ENCODE results near the gene IL1RAP.

The IL1RAP gene

DNA sequence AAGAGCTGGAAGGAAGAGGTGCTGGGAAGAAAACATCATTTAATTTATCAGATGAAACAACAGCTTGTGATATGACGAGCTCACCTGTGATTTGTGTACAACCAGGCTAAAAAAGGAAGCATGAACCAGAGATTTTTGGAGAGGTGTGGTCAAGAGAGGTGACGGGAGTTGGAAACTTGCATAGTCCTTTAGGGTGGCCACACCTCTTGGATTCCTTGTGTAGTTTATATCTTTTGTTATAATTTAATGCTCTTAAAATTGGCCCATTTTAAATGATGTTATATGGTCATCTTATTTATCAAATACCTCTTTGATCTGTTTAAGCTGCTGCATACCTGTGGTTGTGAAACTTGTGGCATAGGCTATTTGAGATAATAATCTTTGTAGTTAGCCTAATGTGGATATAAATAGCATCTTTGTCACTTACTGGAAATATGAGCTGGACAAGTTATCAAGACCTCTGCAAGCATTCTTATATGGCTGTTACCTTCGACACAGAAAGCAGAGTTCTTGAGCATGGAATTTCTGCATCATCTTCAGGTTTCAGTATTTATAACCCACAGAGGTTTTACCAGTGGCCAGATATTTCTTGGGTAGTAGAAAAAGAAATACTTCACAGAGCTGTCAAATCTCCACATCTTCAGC is 49.1 kb downstream of the IL1RAP start:
- in situ Hi-C loops (cut with HindIII; ENCODE audit: low sequenced_read_pairs): no loop called here
- H3K4me3 ChIP-seq (ENCODE audit: low read depth, low read length): no peak overlapping the region
- TF ChIP-seq, protein P1, sequence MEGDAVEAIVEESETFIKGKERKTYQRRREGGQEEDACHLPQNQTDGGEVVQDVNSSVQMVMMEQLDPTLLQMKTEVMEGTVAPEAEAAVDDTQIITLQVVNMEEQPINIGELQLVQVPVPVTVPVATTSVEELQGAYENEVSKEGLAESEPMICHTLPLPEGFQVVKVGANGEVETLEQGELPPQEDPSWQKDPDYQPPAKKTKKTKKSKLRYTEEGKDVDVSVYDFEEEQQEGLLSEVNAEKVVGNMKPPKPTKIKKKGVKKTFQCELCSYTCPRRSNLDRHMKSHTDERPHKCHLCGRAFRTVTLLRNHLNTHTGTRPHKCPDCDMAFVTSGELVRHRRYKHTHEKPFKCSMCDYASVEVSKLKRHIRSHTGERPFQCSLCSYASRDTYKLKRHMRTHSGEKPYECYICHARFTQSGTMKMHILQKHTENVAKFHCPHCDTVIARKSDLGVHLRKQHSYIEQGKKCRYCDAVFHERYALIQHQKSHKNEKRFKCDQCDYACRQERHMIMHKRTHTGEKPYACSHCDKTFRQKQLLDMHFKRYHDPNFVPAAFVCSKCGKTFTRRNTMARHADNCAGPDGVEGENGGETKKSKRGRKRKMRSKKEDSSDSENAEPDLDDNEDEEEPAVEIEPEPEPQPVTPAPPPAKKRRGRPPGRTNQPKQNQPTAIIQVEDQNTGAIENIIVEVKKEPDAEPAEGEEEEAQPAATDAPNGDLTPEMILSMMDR (IDR thresholded peaks at IDR 0.05; ENCODE audit: low read depth, low read length): no peak
- peak; percentile 29 for DNase-seq (ENCODE audit: low read depth, low spot score)

DNA sequence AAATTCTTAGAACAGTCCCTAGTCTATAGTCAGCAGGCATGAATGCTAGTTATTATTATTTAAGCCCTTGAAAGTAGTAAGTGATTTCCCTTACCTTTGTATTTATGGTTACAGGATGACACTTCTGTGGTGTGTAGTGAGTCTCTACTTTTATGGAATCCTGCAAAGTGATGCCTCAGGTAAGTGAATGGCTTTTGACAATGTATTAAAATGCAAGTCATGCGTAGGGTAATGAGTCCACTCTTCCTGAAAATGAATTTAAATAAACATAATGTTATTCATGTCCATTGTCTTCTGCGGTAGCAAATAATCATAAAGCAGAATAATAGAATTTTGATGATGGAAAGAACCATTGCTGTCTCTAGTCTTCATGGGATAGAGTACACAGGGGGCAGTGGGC is 50.3 kb downstream of the IL1RAP start:
- H3K4me3 ChIP-seq (ENCODE audit: low read depth, low read length): no peak overlapping the region
- TF ChIP-seq, protein P1 (IDR thresholded peaks at IDR 0.05; ENCODE audit: low read depth, low read length): no peak
- no peak for DNase-seq (ENCODE audit: low read depth, low spot score)
- in situ Hi-C loops (cut with HindIII; ENCODE audit: low sequenced_read_pairs): no loop called here

GRCh38 chr3:190566043-190566933 is 52.4 kb downstream of the IL1RAP start:
- in situ Hi-C loops (cut with HindIII; ENCODE audit: low sequenced_read_pairs): no loop called here
- peak; percentile 99 for DNase-seq (ENCODE audit: low read depth, low spot score)
- TF ChIP-seq, protein P1 (IDR thresholded peaks at IDR 0.05; ENCODE audit: low read depth, low read length): no peak
- H3K4me3 ChIP-seq (ENCODE audit: low read depth, low read length): no peak overlapping the region

DNA sequence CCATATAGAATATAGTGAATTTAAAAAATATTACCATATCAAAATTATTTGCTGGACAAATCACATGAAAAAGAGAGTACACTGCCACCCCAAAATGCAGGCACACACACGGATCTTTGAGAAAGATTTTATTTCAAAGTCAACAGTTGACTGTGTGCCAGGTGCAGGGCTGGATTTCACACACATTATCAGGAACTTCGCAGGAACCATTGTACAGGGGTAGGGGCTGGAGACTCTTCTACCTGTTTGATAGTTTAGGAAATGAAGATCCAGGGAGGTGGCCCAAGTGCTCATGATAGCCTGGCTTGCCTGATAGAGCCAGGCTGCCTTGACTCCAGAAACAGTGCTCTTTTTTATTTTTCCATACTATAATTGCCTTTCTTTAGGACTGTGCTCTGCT is 54.2 kb downstream of the IL1RAP start:
- in situ Hi-C loops (cut with HindIII; ENCODE audit: low sequenced_read_pairs): no loop called here
- TF ChIP-seq, protein P1 (IDR thresholded peaks at IDR 0.05; ENCODE audit: low read depth, low read length): no peak
- no peak overlapping the region for H3K4me3 ChIP-seq (ENCODE audit: low read depth, low read length)
- no peak for DNase-seq (ENCODE audit: low read depth, low spot score)

DNA sequence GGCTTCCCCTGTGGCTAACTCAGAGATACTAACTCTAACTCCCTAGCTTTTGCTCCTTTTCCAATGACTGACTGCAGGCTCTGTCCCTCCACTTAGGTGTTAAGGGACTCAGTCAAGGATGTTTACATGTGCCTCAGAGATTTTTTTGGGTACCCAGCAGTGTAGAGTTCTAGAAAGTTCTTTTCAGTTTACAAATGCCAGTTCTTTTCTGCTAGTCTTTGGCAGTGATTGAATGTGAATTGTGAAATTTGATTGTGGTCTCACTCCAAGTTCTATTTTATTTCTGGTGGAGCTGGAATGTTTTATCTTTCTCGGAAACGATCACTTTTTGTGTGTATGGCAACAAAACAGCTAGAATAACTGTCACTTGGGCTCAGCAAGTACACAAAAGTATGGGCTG is 60.6 kb downstream of the IL1RAP start:
- in situ Hi-C loops (cut with HindIII; ENCODE audit: low sequenced_read_pairs): no loop called here
- TF ChIP-seq, protein P1 (IDR thresholded peaks at IDR 0.05; ENCODE audit: low read depth, low read length): no peak
- no peak overlapping the region for H3K4me3 ChIP-seq (ENCODE audit: low read depth, low read length)
- no peak for DNase-seq (ENCODE audit: low read depth, low spot score)

DNA sequence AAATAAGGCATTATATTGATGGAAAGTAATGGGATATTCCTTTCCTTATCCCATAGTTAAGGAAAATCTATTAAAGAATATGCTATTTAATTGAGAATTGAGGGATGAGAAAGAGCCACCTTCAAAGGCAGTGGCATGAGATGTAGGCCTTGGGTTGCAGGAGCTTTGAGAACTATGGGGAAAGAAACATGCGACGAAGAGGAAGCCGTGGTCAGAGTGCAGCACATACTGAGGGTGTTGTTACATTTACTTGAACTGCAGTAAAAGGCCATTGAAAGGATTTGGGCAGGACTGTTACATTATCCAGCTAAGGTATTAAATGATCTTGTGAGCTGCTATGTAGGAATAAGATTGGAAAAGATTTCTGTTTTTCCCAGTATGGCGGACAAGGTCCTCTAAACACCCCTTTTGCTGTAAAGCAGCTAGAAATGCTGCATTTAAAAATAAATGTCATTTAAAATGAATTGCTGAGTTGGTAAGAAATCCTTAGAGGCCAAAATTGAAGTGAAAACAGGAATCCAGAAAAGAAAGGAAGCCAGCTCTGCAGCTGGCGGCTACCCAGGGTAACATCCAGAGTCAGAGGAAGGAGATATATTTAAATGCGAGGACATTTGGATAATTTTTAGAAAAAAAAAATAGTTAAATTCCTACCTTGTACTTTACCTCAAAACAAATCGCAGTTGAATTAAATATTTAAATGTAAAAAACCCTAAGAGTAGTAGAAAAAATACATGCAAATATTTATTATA is 61.7 kb downstream of the IL1RAP start:
- no peak for DNase-seq (ENCODE audit: low read depth, low spot score)
- no peak overlapping the region for H3K4me3 ChIP-seq (ENCODE audit: low read depth, low read length)
- TF ChIP-seq, protein P1 (IDR thresholded peaks at IDR 0.05; ENCODE audit: low read depth, low read length): no peak
- in situ Hi-C loops (cut with HindIII; ENCODE audit: low sequenced_read_pairs): no loop called here
